HepG2 (cell line): ENCODE results near the gene KIAA1549. TPM values are rescaled to one million over a fixed set of nuclear protein-coding genes. Genes with fewer than 3 reads are reported as not detected.

ENCODE experiments used
- ATAC-seq: fragments of 200-7000 bp; cut with Tn5 transposase; 3 replicates; pipeline ENCODE4 v1.9.1; 2020; ENCODE audit warnings: mild to moderate bottlenecking, moderate library complexity
- BruUV-seq: library from RNA; stranded (reverse); fragments of 400-500 nt; replicated peaks from 2 replicates; lab custom pipeline; 2021; lab: Mats Ljungman, UMichigan
- CTCF ChIA-PET: fragments of 300-600 bp; formaldehyde crosslinking; extraction: SDS; loops from one replicate; lab custom pipeline; 2021; ENCODE audit warnings: low total read pairs, inconsistent platforms, low intra/inter-chr PET ratio; lab: Yijun Ruan, JAX
- POLR2A ChIA-PET: fragments of 350-600 bp; sonication (Branson Sonifier 250); formaldehyde crosslinking; loops from one replicate; lab custom pipeline; 2020; ENCODE audit warnings: antibody characterized with exemption, inconsistent platforms; lab: Yijun Ruan, JAX
- DNase-seq: peaks from one replicate; pipeline ENCODE4 v3.0.0-alpha.2; 2015; ENCODE audit warnings: low spot score
- FAIRE-seq: peaks from 3 replicates; lab custom pipeline; 2011; peaks lifted over from hg19 to GRCh38; lab: Jason Lieb, UNC
- H2AFZ ChIP-seq: one replicate; pipeline ENCODE4 v1.6.1; 2011; ENCODE audit warnings: low read length, inconsistent platforms
- H3K27ac ChIP-seq: fragments of 300-600 bp; 3 replicates; pipeline ENCODE4 v1.8.0; 2011; ENCODE audit warnings: mixed run types, mild to moderate bottlenecking, mixed read lengths, low read length, inconsistent platforms; ENCODE audit not compliant: insufficient read depth; ENCODE audit errors: extremely low read length
- H3K27me3 ChIP-seq, 2 experiments: fragments of 200-600 bp in 1 of 2; 2 replicates in 1 of 2; 3 replicates in 1 of 2; pipeline versions ENCODE4 v1.6.0 to v1.8.0; 2011; ENCODE audit warnings: low read length in 2 of 2, mild to moderate bottlenecking in 2 of 2, moderate library complexity in 2 of 2, inconsistent platforms in 1 of 2; ENCODE audit not compliant: insufficient read depth in 2 of 2, control insufficient read depth in 1 of 2
- H3K36me3 ChIP-seq, 2 experiments: fragments of 200-600 bp in 1 of 2; replicated peaks in 1 of 2; 2 replicates in 1 of 2; 3 replicates in 1 of 2; pipeline versions ENCODE4 v1.5.1 to v1.8.0; 2011; ENCODE audit warnings: low read length in 2 of 2, inconsistent platforms in 1 of 2; ENCODE audit not compliant: insufficient read depth in 2 of 2, control insufficient read depth in 1 of 2
- H3K4me1 ChIP-seq: 2 replicates; pipeline ENCODE4 v1.5.1; 2012; ENCODE audit warnings: low read length, inconsistent platforms; ENCODE audit not compliant: insufficient read depth
- H3K4me2 ChIP-seq: 2 replicates; pipeline ENCODE4 v1.6.0; 2011; ENCODE audit warnings: low read depth, low read length, inconsistent platforms
- H3K4me3 ChIP-seq, 3 experiments: fragments of 200-600 bp in 1 of 3; sonication (generic), shearing (Covaris generic) in 1 of 3; replicated peaks in 1 of 3; 2 replicates each; pipeline ENCODE4 v1.5.1; 2011 to 2016; ENCODE audit warnings: low read length in 3 of 3, inconsistent platforms in 2 of 3, low read depth in 2 of 3, mild to moderate bottlenecking in 2 of 3, control low read depth in 1 of 3, mixed read lengths in 1 of 3; ENCODE audit not compliant: insufficient read depth in 1 of 3
- H3K79me2 ChIP-seq: one replicate; pipeline ENCODE4 v1.6.1; 2011; ENCODE audit warnings: low read length, inconsistent platforms; ENCODE audit not compliant: insufficient read depth
- H3K9ac ChIP-seq: 2 replicates; pipeline ENCODE4 v1.6.0; 2011; ENCODE audit warnings: mild to moderate bottlenecking, low read depth, low read length, inconsistent platforms; ENCODE audit not compliant: insufficient read depth
- H3K9me3 ChIP-seq: 2 replicates; pipeline ENCODE4 v1.5.1; 2012; ENCODE audit warnings: mild to moderate bottlenecking, low read length
- H4K20me1 ChIP-seq: 2 replicates; pipeline ENCODE4 v1.6.0; 2011; ENCODE audit warnings: inconsistent platforms, mild to moderate bottlenecking, low read length, moderate library complexity; ENCODE audit not compliant: insufficient read depth
- ASH2L ChIP-seq: fragments of 300-600, 200-600 bp; sonication (generic); IDR thresholded peaks from 2 replicates; pipeline ENCODE4 v1.7.0; 2017; ENCODE audit warnings: low read depth, mild to moderate bottlenecking, moderate library complexity, mixed read lengths, low read length; ENCODE audit not compliant: insufficient read length
- BRCA1 ChIP-seq: sonication (generic); formaldehyde crosslinking; IDR thresholded peaks from 2 replicates; pipeline ENCODE4 v1.4.0; 2020; ENCODE audit warnings: missing genetic modification reagents
- HBP1 ChIP-seq: IDR thresholded peaks from 2 replicates; pipeline ENCODE4 v1.6.1; 2016; ENCODE audit warnings: low read depth, control low read depth
- HCFC1 ChIP-seq: fragments of 150-350 bp; IDR thresholded peaks from 2 replicates; pipeline ENCODE4 v1.6.1; 2014; ENCODE audit warnings: low read depth, low read length
- HNRNPUL1 ChIP-seq: fragments of 200-400 bp; formaldehyde crosslinking; IDR thresholded peaks from 2 replicates; pipeline ENCODE4 v1.6.1; 2017; ENCODE audit warnings: low read depth, mild to moderate bottlenecking, low read length, moderate library complexity
- KAT8 ChIP-seq: IDR thresholded peaks from 2 replicates; pipeline ENCODE4 v1.6.1; 2016; ENCODE audit warnings: missing genetic modification reagents, missing compliant biosample characterization
- MATR3 ChIP-seq: sonication (generic); formaldehyde crosslinking; IDR thresholded peaks from 2 replicates; pipeline ENCODE4 v1.4.0; 2020; ENCODE audit warnings: missing genetic modification reagents
- MTA3 ChIP-seq: sonication (generic); formaldehyde crosslinking; IDR thresholded peaks from 2 replicates; pipeline ENCODE4 v1.4.0; 2020; ENCODE audit warnings: missing genetic modification reagents
- MTF2 ChIP-seq: sonication (generic); formaldehyde crosslinking; IDR thresholded peaks from 2 replicates; pipeline ENCODE4 v1.5.0; 2020; ENCODE audit warnings: missing genetic modification reagents, borderline replicate concordance
- RBAK ChIP-seq: sonication (generic); formaldehyde crosslinking; IDR thresholded peaks from 2 replicates; pipeline ENCODE4 v1.5.1; 2020; ENCODE audit warnings: mild to moderate bottlenecking, missing genetic modification reagents
- SMARCC2 ChIP-seq: fragments of 450-650 bp; IDR thresholded peaks from 2 replicates; pipeline ENCODE4 v1.6.1; 2017; ENCODE audit warnings: antibody characterized with exemption, mild to moderate bottlenecking
- SOX13 ChIP-seq, 3 experiments: fragments of 450-650 bp in 1 of 3; sonication (generic) in 1 of 3; formaldehyde crosslinking in 1 of 3; IDR thresholded peaks in 2 of 3; conservative IDR thresholded peaks in 1 of 3; 2 replicates each; pipeline versions ENCODE4 v1.5.0 to v1.6.1; 2016 to 2020; ENCODE audit warnings: antibody characterized with exemption in 1 of 3, mild to moderate bottlenecking in 1 of 3, missing compliant biosample characterization in 1 of 3, missing genetic modification reagents in 1 of 3, moderate library complexity in 1 of 3
- TCF7 ChIP-seq: sonication (generic); IDR thresholded peaks from 2 replicates; pipeline ENCODE4 v1.6.1; 2016; ENCODE audit warnings: antibody characterized with exemption, low read depth
- ZNF597 ChIP-seq: sonication (generic); formaldehyde crosslinking; IDR thresholded peaks from 2 replicates; pipeline ENCODE4 v1.5.0; 2020; ENCODE audit warnings: missing genetic modification reagents
- ZNF670 ChIP-seq: sonication (generic); formaldehyde crosslinking; IDR thresholded peaks from 2 replicates; pipeline ENCODE4 v1.8.0; 2022; ENCODE audit warnings: mild to moderate bottlenecking, missing genetic modification reagents, borderline replicate concordance
- WGBS: methylation state at CpG from one replicate; pipeline ENCODE4 v1.1.6; 2017; ENCODE audit warnings: low lambda C conversion rate; 5-methylcytosine and 5-hydroxymethylcytosine counted together
- in situ Hi-C: cut with HindIII; loops from 2 replicates; pipeline ENCODE4 v1.10.0; 2017; ENCODE audit warnings: low pct_unique_long_range_greater_than_20kb; ENCODE audit not compliant: extremely low pct_ligation_motif_present
- intact Hi-C: fragments of 100-400 bp; cut with micrococcal nuclease; formaldehyde crosslinking; loops from one replicate; pipeline ENCODE4 v1.10.0; 2022; ENCODE audit not compliant: unreplicated experiment
- polyA plus RNA-seq, 8 experiments: library from polyadenylated mRNA; depleted of rRNA in 3 of 8; stranded (reverse) in 7 of 8; unstranded in 1 of 8; fragments of >200 nt; fragmentation: Illumina TruSeq in 4 of 8; extraction: Trizol in 4 of 8; gene quantifications; 2 replicates each; pipeline versions ENCODE4 v1.2.1 to v1.2.3, GENCODE V29; 2011 to 2016; ENCODE audit warnings: low read depth in 4 of 8, missing spikeins in 1 of 8, mixed read lengths in 1 of 8; ENCODE audit not compliant: insufficient read depth in 1 of 8
- total RNA-seq, 5 experiments: library from RNA; depleted of rRNA; stranded (reverse); fragments of >200 nt; fragmentation: Illumina TruSeq; extraction: Trizol; gene quantifications; 2 replicates each; pipeline ENCODE4 v1.2.3, GENCODE V29; 2016; ENCODE audit warnings: low read depth in 1 of 5
- TF ChIP-seq, protein P1 (sequence below): sonication (generic); formaldehyde crosslinking; IDR thresholded peaks from 2 replicates; pipeline ENCODE4 v1.5.0; 2020; ENCODE audit warnings: missing genetic modification reagents, mild to moderate bottlenecking, borderline replicate concordance
- TF ChIP-seq, protein P2 (sequence below): sonication (generic); formaldehyde crosslinking; IDR thresholded peaks from 2 replicates; pipeline ENCODE4 v1.4.0; 2020; ENCODE audit warnings: mild to moderate bottlenecking, missing genetic modification reagents

The KIAA1549 gene
- total and polyA plus RNA-seq, 2 of the 13 experiments (the other 11 are each of a cell fraction or from before 2014, with no cell fraction given): 1.1 to 1.8 TPM

- 89% methylated on average over 14 of the region's 20 CpGs for WGBS
- Histone ChIP-seq H3K27ac (no peak overlapping the region), H2AFZ (no peak overlapping the region), H3K27me3 (no peaks in the 10 kb centered on the region), H3K4me2 (no peak overlapping the region), H3K79me2 (no peaks in the 10 kb centered on the region), H3K9ac (no peak overlapping the region), H4K20me1 (no peaks in the 10 kb centered on the region), H3K4me1 (no peaks in the 10 kb centered on the region), H3K4me3 (no peak overlapping the region), H3K9me3 (no peaks in the 10 kb centered on the region), H3K36me3 (no peaks in the 10 kb centered on the region)
- ATAC-seq (no peak), DNase-seq (no peak), FAIRE-seq (no peak)
- ChIA-PET CTCF (no interaction called here), POLR2A (no interaction called here)
- BruUV-seq: no TSS peak
- in situ Hi-C loops: no loop called here
- intact Hi-C loops: no loop called here
- TF ChIP-seq HBP1: no peak
- no peak for TF ChIP-seq SMARCC2
- TF ChIP-seq BRCA1 (CRISPR knock-in tag): no peak
- TF ChIP-seq SOX13 (IDR thresholded peaks at IDR 0.05): no peak
- TF ChIP-seq SOX13 (CRISPR knock-in tag; conservative IDR thresholded peaks at IDR 0.05 in 1 of 2, IDR thresholded peaks at IDR 0.05 in 1 of 2): no peak
- TF ChIP-seq, protein P1, sequence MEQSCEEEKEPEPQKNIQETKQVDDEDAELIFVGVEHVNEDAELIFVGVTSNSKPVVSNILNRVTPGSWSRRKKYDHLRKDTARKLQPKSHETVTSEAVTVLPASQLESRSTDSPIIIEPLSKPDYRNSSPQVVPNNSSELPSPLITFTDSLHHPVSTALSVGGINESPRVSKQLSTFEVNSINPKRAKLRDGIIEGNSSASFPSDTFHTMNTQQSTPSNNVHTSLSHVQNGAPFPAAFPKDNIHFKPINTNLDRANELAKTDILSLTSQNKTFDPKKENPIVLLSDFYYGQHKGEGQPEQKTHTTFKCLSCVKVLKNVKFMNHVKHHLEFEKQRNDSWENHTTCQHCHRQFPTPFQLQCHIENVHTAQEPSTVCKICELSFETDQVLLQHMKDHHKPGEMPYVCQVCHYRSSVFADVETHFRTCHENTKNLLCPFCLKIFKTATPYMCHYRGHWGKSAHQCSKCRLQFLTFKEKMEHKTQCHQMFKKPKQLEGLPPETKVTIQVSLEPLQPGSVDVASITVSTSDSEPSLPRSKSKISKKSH (CRISPR knock-in tag): no peak
- TF ChIP-seq RBAK (CRISPR knock-in tag): no peak
- no peak for TF ChIP-seq HNRNPUL1
- TF ChIP-seq MTA3 (CRISPR knock-in tag): no peak
- no peak for TF ChIP-seq HCFC1
- no peak for TF ChIP-seq ZNF670 (CRISPR knock-in tag)
- TF ChIP-seq MTF2 (CRISPR knock-in tag): no peak
- TF ChIP-seq, protein P2, sequence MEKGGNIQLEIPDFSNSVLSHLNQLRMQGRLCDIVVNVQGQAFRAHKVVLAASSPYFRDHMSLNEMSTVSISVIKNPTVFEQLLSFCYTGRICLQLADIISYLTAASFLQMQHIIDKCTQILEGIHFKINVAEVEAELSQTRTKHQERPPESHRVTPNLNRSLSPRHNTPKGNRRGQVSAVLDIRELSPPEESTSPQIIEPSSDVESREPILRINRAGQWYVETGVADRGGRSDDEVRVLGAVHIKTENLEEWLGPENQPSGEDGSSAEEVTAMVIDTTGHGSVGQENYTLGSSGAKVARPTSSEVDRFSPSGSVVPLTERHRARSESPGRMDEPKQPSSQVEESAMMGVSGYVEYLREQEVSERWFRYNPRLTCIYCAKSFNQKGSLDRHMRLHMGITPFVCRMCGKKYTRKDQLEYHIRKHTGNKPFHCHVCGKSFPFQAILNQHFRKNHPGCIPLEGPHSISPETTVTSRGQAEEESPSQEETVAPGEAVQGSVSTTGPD: no peak
- no peak for TF ChIP-seq TCF7
- TF ChIP-seq ZNF597 (CRISPR knock-in tag): no peak
- TF ChIP-seq KAT8: no peak
- no peak for TF ChIP-seq ASH2L
- no peak for TF ChIP-seq MATR3
Measured at GRCh38 chr7:138843632-138844580, 137.3 kb downstream of the KIAA1549 start.
